ENCODE measurements around the gene MESD.

MESD gene

DNA sequence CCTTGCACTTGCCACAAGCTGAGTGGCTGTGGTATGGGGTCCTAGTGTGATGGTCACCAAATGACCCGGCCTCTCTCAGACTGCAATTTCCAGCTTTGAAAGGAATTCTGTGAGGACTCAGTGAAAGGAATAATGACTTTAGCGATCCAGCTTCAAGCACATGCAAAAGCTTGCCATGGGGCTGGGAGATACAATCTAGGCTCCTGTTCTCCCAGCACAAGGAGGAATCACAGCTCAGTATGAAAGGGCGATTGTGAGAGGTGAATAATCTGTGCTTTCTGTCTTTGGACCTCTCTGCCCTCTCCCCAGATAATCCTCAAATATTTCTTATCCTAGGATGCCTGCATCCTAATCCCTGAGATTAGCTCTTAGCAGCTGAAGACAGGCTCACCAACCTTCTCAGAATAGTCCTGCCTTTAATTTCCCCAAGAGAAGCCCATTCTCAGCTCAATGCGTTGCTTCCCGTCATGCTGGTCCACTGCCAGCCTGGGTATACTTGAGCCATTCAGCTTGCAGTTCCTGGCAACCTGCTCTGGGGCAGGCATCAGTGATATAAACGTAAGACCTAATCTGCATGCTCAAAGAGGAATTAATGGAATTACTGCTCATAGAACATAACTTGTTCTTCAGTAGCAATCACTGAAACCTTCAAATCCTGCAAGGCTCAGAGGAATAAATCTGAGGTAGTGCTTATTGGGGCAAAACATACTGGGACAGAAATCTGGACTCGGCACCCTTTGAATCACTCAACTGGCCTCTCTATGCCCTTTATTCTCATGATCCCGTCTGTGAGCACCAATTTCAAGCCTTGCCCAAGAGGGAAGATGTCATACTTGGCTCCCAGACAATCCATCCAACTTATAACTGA lies 26.2 kb upstream of the MESD start:
- in situ Hi-C loops (cut with MboI; ENCODE audit: low sequenced_read_pairs) = no loop called here

DNA sequence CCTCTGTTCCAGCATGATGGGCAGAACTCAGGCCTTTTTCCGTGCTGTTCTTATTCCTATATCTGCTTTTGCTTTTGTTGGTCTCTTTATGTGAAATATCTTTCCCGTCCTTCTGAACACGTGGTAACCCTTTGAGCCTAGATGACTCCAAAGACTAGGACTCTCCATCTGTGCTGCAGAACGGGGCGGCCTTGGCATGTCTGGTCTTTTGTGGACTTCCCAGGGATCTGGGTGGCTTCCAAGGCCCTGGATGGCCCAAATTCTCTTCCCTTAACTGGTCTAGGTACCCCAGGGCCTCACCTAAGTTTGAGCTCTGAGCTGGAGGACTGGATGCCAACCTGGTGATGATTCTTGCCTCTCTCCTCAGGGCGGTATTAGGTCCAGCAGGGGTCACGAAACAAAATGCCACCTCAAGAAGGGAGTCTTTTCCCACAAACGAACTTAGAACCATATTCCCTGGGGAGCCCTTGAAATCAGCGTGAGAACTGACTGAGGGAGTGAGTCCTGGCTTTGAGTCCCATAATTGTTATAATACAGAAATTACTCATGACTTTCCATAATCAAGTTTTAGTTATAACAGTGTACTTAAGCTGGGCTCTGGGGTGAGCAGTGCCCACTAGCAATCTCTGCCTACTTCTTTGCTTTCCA lies 25.0 kb upstream of the MESD start:
- in situ Hi-C loops (cut with MboI; ENCODE audit: low sequenced_read_pairs) = no loop called here

DNA sequence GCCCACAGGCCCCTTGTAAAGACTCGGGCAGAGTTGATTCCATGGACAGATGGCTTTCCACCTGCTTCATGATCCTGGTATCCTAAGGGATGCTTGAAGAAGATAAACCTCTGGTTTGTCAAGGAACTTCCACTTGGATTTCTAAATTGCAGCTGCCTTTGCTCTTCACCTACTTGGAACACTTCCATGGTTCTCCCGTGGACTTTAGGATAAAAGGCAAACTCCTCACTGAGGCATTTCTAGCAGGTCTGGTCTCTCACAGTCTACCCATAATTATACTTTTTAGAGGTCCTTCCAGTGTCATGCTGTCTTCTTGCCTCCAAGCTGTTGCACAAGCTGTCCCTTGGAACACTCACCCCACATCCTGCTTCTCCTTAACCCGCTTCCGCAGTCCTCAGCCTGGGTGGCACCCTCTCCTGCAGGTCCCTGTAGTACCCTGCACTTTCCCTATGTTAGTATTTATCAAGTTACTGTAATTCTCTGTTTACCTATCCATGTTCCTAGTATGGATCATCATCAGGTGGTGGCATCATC lies 23.8 kb upstream of the MESD start:
- in situ Hi-C loops (cut with MboI; ENCODE audit: low sequenced_read_pairs) = no loop called here

DNA sequence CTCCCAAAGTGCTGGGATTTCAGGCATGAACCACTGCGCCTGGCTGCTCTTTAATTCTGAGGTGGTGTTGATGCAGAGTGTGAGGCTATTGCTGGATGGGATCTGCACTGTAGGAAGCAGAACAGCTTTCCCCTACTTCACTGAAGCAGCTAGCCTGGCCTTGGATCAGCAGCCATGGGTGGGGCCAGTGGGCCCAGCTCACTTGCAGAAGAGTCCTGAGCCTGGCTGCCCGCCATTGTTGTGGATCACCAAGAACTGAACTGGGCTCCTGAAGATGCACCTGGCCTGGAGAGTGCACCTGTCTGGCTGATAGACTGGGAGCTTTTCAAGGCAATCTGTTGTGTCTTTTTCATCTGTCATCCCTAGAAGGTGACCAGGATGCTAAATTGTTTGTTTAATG lies 23.0 kb upstream of the MESD start:
- in situ Hi-C loops (cut with MboI; ENCODE audit: low sequenced_read_pairs) = no loop called here

DNA sequence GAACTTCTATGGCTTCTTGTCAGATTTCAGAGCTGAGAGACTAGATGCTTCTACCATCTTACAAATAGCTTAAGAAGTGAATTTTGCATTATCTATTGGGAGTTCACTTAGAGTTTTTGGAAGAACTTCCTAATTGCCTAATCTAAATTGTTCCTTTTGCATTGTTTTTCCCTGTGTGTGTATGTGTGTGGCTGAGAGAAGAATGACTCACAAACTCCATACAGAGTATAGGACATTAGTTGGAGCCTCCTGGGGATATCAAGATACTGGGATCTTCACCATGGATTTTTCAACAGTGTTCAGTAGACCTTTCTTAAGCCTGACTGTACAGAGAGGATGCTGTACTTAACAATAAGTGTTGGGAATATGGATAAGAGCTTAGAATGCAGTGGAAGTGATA lies 22.0 kb upstream of the MESD start:
- in situ Hi-C loops (cut with MboI; ENCODE audit: low sequenced_read_pairs) = no loop called here

DNA sequence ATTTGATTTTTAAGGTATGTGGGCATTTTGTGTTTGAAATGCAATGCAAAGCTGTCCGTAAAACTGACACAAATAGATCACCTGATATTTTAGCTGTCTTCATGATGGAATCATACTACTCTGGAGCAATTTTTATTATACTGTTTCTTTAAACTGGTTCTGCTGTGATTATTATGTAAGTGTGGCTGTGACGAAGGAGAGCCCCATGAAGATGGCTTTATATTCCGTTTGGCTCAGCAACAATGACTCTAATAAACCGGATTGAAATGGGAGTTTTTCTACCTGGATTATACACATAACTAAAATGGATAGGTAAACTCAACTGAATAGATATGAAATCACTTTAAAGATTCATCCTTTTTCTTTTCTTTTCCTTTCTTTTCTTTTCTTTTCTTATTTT lies 20.5 kb upstream of the MESD start:
- in situ Hi-C loops (cut with MboI; ENCODE audit: low sequenced_read_pairs) = no loop called here

DNA sequence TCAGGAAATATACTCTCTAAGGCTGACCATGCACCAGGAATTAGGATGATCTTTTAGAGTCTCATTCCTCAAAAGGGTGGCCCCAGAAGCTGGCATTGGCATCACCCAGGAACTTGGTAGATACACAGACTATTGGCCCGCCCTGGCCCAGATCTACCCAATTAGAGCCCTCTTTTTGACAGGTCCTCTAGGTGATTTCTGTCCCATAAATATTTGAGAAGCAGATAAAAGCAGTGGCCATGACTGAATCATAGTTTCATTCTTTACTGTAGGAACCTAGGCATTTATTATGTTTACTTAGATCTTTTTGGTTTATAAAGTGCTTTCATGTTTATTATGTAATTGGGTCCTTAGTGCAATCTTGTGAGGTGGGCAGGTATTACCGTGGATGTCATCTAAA lies 18.7 kb upstream of the MESD start:
- in situ Hi-C loops (cut with MboI; ENCODE audit: low sequenced_read_pairs) = no loop called here

DNA sequence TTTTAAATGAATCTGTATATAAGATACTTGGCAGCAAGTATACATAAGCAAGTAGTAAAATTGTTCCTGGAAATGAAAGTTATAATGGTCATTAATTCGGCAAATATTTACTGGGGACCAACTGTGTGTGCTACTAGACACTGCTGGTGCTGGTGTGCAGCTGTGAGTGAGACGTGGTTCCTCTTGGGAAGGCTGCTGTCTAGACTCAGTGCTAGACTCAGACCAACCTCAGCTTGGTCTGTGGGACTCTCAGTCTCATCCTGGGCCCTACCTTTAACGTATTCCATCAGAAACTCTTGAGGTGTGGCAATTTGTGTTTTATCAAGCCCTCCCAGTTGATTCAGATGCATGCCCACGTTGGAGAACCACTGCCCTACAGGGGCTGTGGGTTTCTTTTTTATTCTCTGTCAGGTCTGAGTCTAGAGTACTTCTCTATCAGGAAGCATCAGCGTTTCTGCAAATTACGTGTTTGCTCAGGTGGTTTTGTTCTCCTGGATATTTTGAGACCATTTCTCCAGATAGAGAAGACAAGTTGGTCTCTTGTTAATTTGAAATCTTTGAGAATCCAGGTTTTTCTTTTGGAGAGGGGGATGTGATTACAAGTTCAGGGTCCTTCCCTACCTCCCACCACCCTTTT lies 17.9 kb upstream of the MESD start:
- in situ Hi-C loops (cut with MboI; ENCODE audit: low sequenced_read_pairs) = no loop called here

DNA sequence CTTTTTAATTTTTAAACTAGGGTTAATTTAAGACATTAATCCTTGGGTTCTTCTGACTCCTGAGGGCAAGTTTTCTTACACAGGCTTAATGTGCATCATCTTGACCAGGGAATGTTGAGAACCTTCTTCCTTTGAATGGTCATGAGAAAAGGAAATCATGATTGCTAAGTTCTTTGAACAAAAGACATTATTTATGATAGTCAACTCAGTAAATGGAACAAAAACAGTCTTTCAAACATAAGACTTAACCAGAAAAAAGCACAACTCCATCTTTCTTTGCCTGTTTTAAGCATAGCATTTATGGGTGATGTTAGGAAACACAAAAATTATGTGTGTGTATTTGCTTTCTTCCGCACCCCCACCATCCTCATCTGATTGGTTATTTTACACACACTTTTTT lies 16.5 kb upstream of the MESD start:
- in situ Hi-C loops (cut with MboI; ENCODE audit: low sequenced_read_pairs) = no loop called here

DNA sequence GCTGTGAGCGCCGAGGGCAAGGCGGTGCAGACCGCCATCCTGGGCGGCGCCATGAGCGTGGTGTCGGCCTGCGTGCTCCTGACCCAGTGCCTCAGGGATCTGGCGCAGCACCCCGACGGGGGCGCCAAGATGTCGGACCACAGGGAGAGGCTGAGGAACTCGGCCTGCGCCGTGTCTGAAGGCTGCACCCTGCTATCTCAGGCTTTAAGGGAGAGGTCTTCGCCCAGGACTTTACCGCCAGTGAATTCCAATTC lies 13.4 kb upstream of the MESD start:
- in situ Hi-C loops (cut with MboI; ENCODE audit: low sequenced_read_pairs) = no loop called here

DNA sequence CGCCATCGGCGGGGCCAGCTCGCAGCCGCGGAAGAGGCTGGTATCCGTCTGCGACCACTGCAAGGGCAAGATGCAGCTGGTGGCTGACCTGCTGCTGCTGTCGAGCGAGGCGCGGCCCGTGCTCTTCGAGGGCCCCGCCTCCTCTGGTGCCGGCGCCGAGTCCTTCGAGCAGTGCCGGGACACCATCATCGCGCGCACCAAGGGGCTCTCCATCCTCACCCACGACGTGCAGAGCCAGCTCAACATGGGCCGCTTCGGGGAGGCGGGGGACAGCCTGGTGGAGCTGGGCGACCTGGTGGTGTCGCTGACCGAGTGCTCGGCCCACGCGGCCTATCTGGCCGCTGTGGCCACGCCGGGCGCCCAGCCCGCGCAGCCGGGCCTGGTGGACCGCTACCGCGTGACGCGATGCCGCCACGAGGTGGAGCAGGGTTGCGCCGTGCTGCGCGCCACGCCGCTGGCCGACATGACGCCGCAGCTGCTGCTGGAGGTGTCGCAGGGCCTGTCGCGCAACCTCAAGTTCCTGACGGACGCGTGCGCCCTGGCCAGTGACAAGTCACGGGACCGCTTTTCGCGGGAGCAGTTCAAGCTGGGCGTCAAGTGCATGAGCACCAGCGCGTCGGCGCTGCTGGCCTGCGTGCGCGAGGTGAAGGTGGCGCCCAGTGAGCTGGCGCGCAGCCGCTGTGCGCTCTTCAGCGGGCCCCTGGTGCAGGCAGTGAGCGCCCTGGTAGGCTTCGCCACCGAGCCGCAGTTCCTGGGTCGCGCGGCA lies 12.9 kb upstream of the MESD start:
- in situ Hi-C loops (cut with MboI; ENCODE audit: low sequenced_read_pairs) = no loop called here

DNA sequence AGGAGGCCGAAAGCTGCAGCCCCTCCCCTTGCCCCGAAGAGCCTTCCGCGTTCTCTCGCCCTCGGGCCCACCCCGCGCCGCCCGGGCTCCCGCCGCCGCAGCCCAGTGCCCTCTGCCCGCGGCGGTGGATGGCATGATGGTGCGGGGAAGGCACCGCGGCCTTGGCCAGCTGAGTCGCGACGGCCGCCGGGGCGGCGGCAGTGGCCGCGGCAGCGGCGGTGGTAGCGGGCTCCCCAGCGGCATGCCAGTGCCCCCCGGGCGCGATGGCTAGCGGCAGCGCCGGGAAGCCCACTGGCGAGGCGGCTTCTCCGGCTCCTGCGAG lies 12.4 kb upstream of the MESD start:
- in situ Hi-C loops (cut with MboI; ENCODE audit: low sequenced_read_pairs) = no loop called here

DNA sequence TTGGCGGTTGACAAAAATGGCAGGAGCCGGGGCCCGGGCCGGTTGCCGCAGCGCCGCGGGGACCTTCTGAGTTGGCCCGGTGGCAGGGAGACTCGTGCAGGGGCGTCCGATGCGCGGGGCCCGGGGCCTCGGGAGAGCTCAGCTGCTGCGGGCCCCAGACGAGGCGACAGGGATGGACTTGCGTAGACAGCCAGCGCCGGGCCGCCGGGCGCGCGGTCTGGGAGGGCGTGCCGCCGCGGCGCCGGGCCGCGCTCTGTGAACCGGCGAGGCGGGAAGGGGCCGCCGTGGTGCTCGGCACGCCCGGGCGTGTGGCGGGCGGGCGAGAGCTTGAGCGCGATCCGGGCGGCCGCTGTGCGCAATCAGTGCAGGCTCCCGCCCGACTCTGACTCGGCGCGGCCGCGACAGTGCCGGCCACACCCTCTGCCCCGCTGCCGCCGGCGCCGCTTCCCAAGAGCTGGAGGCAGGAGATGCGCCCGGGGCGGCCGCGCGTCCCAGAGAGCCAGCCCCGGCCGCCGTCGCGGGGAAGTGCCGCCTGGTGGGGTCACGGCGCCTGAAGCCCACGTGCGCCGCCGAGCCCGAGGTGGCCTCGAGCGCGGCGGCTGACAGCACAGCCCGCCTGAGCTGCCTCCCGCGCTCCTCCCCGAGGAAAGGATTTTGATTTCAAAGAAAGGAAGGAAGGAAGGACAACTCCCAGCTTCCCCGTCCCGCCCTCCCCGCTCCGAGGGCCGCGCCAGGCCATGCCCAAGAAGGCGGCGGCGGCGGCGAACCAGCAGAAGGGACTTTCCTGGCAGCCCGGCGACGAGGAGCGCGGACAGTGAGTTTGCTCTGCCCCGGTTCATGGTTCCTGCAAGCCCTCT lies 11.8 kb upstream of the MESD start:
- in situ Hi-C loops (cut with MboI; ENCODE audit: low sequenced_read_pairs) = no loop called here

DNA sequence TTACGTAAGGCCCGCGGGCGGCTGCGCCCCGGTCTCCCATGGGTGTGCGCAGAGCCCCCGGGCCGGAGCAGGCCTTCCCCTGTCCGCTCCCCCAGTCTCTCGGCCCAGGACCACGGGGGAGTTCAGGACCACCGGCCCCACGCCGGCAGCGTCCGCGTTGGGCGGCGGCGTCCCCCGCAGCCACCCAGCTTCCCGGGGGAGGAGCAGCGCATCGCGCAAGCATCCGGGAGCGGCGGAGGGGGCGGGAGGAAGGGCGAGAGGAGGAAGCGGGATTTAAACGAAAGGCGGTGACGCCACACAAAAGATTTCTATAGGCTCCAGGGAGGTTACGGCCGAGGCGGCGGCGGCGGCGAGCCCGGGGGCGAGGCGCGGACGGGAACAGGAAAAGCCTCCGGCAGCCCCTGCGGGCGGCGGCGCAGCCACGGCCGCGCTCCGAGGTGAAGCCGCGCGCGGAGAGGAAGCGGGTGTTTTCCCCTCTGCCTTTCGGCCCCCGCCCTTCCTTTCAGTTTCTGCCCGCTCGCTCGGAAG lies 11.1 kb upstream of the MESD start, which contains the start of gene TLNRD1:
Gene TLNRD1 (plus strand): TSS at position 300 of the 528 bp plus-strand sequence. CDS start 1,349 bp downstream, outside the sequence.
- in situ Hi-C loops (cut with MboI; ENCODE audit: low sequenced_read_pairs) = no loop called here

DNA sequence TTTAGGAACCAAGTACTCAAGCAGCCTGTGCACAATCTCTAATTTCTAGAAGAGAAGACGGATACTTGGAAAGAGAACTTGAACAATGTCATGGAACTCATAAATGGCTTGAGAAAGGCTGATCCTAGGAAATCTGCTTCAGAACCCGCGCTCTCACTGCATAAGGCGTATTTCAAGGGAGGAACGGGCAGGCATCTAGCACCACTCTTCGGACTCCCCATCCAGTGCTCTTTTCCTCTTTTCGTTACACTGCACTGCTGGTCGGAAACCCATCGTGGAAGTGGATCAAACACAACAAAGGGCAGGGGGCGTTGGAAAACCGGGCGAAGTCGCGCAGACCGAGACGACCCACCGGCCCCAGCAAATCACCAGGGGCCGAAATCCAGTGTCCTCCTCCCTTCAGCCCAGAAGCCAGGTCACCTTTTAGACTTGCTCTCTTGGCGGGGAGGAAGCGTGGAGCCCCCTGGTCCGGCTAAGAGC lies 10.6 kb upstream of the MESD start:
- in situ Hi-C loops (cut with MboI; ENCODE audit: low sequenced_read_pairs) = no loop called here

DNA sequence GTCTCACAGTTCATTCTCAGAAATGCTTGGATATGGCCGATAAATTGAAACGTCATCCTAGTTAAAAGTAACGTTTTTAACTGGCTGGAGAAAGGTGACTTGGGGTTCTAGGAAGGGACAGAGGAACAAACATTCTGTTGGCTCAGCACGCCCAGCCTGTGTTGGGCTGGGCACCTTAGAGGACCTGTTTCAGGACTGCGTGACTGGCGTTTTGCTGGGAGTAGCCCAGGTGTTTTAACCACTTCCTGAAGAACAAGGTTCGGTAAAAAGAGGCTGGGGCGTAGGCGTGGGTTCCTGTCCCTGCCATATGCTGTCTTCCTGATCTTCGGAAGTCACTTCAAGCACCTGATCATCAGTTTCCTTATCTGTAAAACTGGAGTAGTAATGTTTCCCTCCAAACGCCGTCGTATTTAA lies 10.0 kb upstream of the MESD start:
- in situ Hi-C loops (cut with MboI; ENCODE audit: low sequenced_read_pairs) = no loop called here

DNA sequence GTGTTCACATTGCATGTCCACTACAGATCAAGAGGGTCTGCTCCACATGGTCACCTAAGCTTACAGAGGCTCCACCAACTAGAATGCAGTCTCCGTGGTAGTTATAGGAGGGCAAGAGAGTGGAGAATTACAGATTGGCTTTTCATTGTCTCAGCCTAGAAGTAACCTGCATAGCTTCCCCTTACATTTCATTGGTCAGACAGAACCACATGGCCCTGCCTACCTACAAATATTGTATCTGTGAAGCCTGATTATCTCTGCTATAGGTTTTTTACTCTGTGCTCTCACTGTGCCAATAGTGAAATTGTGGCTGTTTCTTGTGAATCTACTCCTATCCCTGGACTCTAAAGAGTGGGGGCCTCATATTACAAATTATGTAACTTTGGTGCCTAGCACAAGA lies 8.6 kb upstream of the MESD start:
- in situ Hi-C loops (cut with MboI; ENCODE audit: low sequenced_read_pairs) = no loop called here

DNA sequence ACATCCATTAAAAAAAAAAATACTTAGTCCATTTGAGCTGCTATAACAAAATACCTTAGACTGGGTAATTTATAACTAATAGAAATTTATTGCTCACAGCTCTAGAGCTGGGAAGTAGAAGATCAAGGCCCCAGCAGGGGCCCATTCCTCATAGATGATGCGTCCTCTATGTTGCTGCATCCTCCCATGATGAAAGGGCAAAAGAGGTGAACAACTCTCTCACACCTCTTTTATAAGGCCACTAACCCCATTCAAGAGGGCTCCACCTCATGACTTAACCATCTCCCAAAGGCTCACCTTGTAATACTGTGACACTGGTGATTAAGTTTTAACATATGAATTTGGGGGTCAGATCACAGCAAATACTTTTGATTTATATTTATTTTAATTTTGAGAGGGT lies 8.1 kb upstream of the MESD start:
- in situ Hi-C loops (cut with MboI; ENCODE audit: low sequenced_read_pairs) = no loop called here

DNA sequence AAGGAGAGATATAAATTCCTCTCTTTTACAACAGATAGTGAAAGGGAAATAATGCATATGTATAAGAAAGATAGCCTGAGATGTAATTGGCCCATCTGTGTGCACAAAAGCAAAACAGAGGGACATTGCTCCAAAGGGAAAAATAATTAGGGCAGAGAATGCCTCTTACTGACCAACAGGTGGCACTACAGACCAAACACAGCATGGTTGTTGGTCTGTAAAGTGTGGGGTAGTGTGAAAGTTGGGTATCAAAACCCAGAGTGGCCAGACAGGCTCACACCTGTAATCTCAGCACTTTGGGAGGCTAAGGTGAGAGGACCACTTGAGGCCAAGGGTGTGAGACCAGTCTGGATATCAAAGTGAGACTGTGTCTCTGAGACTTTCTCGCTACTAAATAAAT lies 6.6 kb upstream of the MESD start:
- in situ Hi-C loops (cut with MboI; ENCODE audit: low sequenced_read_pairs) = no loop called here

DNA sequence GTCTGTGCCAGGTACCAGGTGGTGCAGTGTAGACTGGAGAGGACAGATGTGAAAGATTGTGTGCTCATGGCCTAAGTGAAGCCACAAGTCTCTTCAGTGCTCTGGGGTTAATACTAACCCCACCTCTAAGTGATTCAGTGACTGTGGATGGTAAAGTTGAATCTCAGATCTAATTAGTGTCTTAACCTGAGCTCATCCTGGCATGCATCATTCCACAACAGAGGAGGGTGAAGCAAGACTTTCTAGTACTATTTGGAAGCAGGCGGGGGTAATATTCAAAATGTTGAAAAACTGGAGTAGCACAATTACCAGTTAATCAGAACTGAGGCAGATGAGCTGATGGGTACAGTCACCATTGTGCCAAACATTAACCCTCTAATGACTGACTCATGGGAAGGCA lies 2.8 kb upstream of the MESD start:
- in situ Hi-C loops (cut with MboI; ENCODE audit: low sequenced_read_pairs) = no loop called here

All from HL-60/S4 treated with retinoic acid at 250 ng/mL for 4 days and 3 days (cell line).